HG03575 (cell line): ENCODE data around the gene MED16.
"Not testable (repeated sequence)": the region's sequence is repeated elsewhere in the genome, so short reads cannot be mapped to it uniquely, and the experiment has no call there.

Source experiments
- ATAC-seq: cut with Tn5 transposase; IDR thresholded peaks from one replicate; pipeline ENCODE4 v1.9.1; 2021; ENCODE audit not compliant: unreplicated experiment, insufficient number of reproducible peaks, low FRiP score; ENCODE audit errors: extremely low read depth

MED16 gene

GRCh38 chr19:821825-822503 lies 71.0 kb downstream of the MED16 start, which contains the start of gene PLPPR3:
Gene PLPPR3, minus strand, starts transcription at chr19:821955. Its CDS starts 396 bp downstream, at chr19:821559.
- no peak for ATAC-seq

- no peak for ATAC-seq
Observed at GRCh38 chr19:821231-821824, 71.7 kb downstream of the MED16 start.

GRCh38 chr19:820212-820611 lies 72.8 kb downstream of the MED16 start:
- ATAC-seq: not testable (repeated sequence)
